Neutrophil (primary cell): ENCODE results near the gene C6orf163.

Experiments used
- H3K27ac ChIP-seq: fragments of 200-600 bp; sonication (generic); 2 replicates; pipeline ENCODE4 v1.5.1; 2016; ENCODE audit warnings: mild to moderate bottlenecking, moderate library complexity
- H3K27me3 ChIP-seq: fragments of 200-600 bp; sonication (generic); 2 replicates; pipeline ENCODE4 v1.6.0; 2016; ENCODE audit warnings: mild to moderate bottlenecking
- H3K36me3 ChIP-seq: fragments of 200-600 bp; sonication (generic); 2 replicates; pipeline ENCODE4 v1.5.1; 2017
- H3K4me1 ChIP-seq, 2 experiments: fragments of 200-600 bp in 1 of 2; sonication (generic) in 1 of 2; 1 replicate in 1 of 2; 2 replicates in 1 of 2; pipeline versions ENCODE4 v1.5.1 to v1.6.1; 2013 to 2016; ENCODE audit warnings: low read depth in 1 of 2, low read length in 1 of 2, mild to moderate bottlenecking in 1 of 2, moderate library complexity in 1 of 2; ENCODE audit not compliant: control insufficient read depth in 1 of 2, insufficient read depth in 1 of 2
- H3K4me3 ChIP-seq, 2 experiments: fragments of 200-600 bp in 1 of 2; sonication (generic) in 1 of 2; 1 replicate in 1 of 2; 2 replicates in 1 of 2; pipeline ENCODE4 v1.5.1; 2013 to 2016; ENCODE audit warnings: low read depth in 1 of 2, low read length in 1 of 2, mild to moderate bottlenecking in 1 of 2, moderate library complexity in 1 of 2
- H3K9me3 ChIP-seq: fragments of 200-600 bp; sonication (generic); 2 replicates; pipeline ENCODE4 v1.5.1; 2016
- TF ChIP-seq, protein P1 (sequence below): fragments of 200-600 bp; sonication (generic); IDR thresholded peaks from 2 replicates; pipeline ENCODE4 v1.5.1; 2016; ENCODE audit warnings: antibody characterized with exemption

Gene C6orf163

GRCh38 chr6:87375315-87375714 is 30.7 kb downstream of the C6orf163 start:
- H3K27ac ChIP-seq, result no peak overlapping the region

GRCh38 chr6:87376643-87377042 is 32.0 kb downstream of the C6orf163 start:
- Histone ChIP-seq H3K27me3 (no peaks in the 10 kb centered on the region), H3K27ac (no peak overlapping the region), H3K9me3 (no peaks in the 10 kb centered on the region), H3K4me3 (no peak overlapping the region), H3K4me1 (no peaks in the 10 kb centered on the region), H3K36me3 (no peaks in the 10 kb centered on the region)
- TF ChIP-seq, protein P1, sequence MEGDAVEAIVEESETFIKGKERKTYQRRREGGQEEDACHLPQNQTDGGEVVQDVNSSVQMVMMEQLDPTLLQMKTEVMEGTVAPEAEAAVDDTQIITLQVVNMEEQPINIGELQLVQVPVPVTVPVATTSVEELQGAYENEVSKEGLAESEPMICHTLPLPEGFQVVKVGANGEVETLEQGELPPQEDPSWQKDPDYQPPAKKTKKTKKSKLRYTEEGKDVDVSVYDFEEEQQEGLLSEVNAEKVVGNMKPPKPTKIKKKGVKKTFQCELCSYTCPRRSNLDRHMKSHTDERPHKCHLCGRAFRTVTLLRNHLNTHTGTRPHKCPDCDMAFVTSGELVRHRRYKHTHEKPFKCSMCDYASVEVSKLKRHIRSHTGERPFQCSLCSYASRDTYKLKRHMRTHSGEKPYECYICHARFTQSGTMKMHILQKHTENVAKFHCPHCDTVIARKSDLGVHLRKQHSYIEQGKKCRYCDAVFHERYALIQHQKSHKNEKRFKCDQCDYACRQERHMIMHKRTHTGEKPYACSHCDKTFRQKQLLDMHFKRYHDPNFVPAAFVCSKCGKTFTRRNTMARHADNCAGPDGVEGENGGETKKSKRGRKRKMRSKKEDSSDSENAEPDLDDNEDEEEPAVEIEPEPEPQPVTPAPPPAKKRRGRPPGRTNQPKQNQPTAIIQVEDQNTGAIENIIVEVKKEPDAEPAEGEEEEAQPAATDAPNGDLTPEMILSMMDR, result no peak

More at GRCh38 chr6:87375315-87375714, 30.7 kb downstream of the C6orf163 start:
- Histone ChIP-seq H3K4me3 (no peak overlapping the region), H3K36me3 (no peaks in the 10 kb centered on the region), H3K9me3 (no peaks in the 10 kb centered on the region), H3K4me1 (no peaks in the 10 kb centered on the region), H3K27me3 (no peaks in the 10 kb centered on the region)
- TF ChIP-seq, protein P1, result no peak

DNA sequence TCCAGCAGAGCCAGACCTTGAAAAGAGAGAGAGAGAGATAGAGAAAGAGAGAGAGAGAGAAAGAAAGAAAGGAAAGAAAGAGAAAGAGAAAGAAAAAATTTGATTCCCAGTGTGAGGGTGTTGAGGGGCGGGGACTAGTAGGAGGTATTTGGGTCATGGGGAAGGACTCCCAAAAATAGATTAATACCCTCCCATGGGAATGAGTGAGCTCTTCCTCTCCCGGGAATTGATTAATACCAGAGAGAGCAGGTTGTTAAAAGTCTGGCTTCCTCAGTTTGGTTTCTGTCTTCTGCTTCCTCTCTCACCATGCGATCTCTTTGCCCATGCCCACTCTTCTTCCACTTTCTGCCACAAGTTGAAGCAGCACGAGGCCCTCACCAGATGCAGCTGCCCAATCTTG is 34.3 kb downstream of the C6orf163 start:
- Histone ChIP-seq H3K36me3 (no peaks in the 10 kb centered on the region), H3K27ac (no peak overlapping the region), H3K4me1 (no peaks in the 10 kb centered on the region), H3K27me3 (no peaks in the 10 kb centered on the region), H3K4me3 (no peak overlapping the region), H3K9me3 (no peaks in the 10 kb centered on the region)
- TF ChIP-seq, protein P1, result no peak

- H3K27me3 ChIP-seq, result no peaks in the 10 kb centered on the region
- TF ChIP-seq, protein P1, result no peak
- H3K4me1 ChIP-seq, result no peaks in the 10 kb centered on the region
- H3K27ac ChIP-seq, result no peak overlapping the region
- no peaks in the 10 kb centered on the region for H3K9me3 ChIP-seq
- no peaks in the 10 kb centered on the region for H3K36me3 ChIP-seq
- H3K4me3 ChIP-seq, result no peak overlapping the region
These were observed 38.2 kb downstream of the C6orf163 start for GRCh38 chr6:87382861-87383260.

GRCh38 chr6:87384038-87384437 is 39.4 kb downstream of the C6orf163 start:
- Histone ChIP-seq H3K9me3 (no peaks in the 10 kb centered on the region), H3K4me3 (no peak overlapping the region), H3K36me3 (no peaks in the 10 kb centered on the region), H3K27ac (no peak overlapping the region), H3K27me3 (no peaks in the 10 kb centered on the region), H3K4me1 (no peaks in the 10 kb centered on the region)
- TF ChIP-seq, protein P1, result no peak

GRCh38 chr6:87384449-87384848 is 39.8 kb downstream of the C6orf163 start:
- TF ChIP-seq, protein P1, result no peak
- Histone ChIP-seq H3K36me3 (no peaks in the 10 kb centered on the region), H3K4me3 (no peak overlapping the region), H3K27ac (no peak overlapping the region), H3K4me1 (no peaks in the 10 kb centered on the region), H3K27me3 (no peaks in the 10 kb centered on the region), H3K9me3 (no peaks in the 10 kb centered on the region)
